ENCODE data around the gene RALA.

Gene RALA

GRCh38 chr7:39583539-39583938 is 39.8 kb upstream of the RALA start:
- DNase-seq (ENCODE audit: low read depth) = no peak
- no peak for TF ChIP-seq MYC (IDR thresholded peaks at IDR 0.05; ENCODE audit: low read depth, low read length)
- no peak for TF ChIP-seq POLR2A (IDR thresholded peaks at IDR 0.05; ENCODE audit: extremely low read depth, insufficient read length)
- TF ChIP-seq, protein P1, sequence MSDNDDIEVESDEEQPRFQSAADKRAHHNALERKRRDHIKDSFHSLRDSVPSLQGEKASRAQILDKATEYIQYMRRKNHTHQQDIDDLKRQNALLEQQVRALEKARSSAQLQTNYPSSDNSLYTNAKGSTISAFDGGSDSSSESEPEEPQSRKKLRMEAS (IDR thresholded peaks at IDR 0.05; ENCODE audit: low read depth, low read length) = no peak
- TF ChIP-seq, protein P2, sequence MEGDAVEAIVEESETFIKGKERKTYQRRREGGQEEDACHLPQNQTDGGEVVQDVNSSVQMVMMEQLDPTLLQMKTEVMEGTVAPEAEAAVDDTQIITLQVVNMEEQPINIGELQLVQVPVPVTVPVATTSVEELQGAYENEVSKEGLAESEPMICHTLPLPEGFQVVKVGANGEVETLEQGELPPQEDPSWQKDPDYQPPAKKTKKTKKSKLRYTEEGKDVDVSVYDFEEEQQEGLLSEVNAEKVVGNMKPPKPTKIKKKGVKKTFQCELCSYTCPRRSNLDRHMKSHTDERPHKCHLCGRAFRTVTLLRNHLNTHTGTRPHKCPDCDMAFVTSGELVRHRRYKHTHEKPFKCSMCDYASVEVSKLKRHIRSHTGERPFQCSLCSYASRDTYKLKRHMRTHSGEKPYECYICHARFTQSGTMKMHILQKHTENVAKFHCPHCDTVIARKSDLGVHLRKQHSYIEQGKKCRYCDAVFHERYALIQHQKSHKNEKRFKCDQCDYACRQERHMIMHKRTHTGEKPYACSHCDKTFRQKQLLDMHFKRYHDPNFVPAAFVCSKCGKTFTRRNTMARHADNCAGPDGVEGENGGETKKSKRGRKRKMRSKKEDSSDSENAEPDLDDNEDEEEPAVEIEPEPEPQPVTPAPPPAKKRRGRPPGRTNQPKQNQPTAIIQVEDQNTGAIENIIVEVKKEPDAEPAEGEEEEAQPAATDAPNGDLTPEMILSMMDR (IDR thresholded peaks at IDR 0.05; ENCODE audit: low read depth, low read length) = no peak
- no peak overlapping the region for H3K4me3 ChIP-seq (ENCODE audit: low read depth, low read length)

DNA sequence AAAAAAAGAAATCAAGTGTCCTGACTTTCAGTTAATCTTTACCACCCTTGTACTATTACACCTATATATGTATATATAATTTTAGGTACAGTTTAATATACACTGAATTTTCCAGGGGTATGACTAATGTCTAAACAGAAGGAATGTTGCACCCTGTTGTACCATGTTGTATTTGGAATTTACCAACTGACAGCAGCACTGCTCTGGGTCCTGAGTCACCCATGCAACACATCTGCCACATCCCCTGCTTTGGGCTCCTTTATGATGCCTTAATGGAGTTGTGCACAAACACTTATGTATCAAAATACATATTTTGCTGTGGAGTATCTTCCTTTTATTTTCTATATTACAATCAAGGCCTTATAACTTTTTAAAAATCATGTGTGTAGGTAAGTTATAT is 36.0 kb upstream of the RALA start:
- TF ChIP-seq POLR2A (IDR thresholded peaks at IDR 0.05; ENCODE audit: extremely low read depth, insufficient read length) = no peak
- no peak overlapping the region for H3K4me3 ChIP-seq (ENCODE audit: low read depth, low read length)
- no peak for DNase-seq (ENCODE audit: low read depth)

DNA sequence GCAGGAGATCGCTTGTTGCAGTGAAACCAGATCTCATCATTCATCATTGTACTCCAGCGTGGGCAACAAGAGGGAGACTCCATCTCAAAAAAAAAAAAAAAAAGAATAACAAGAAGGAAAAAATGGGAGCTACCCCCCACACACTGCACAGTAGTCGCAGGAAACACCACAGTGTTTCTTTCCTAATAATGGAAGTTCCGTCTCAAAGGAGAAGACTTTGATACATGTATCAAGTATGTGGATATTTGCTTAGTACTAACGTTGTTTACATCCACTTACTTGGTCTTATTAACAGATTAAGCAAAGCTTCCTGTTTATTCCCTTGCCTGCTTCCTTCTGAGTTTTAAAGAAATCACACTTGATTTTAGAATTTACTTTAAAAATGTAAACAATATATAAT is 35.0 kb upstream of the RALA start:
- TF ChIP-seq MYC (IDR thresholded peaks at IDR 0.05; ENCODE audit: low read depth, low read length) = no peak
- TF ChIP-seq, protein P2 (IDR thresholded peaks at IDR 0.05; ENCODE audit: low read depth, low read length) = no peak
- TF ChIP-seq, protein P1 (IDR thresholded peaks at IDR 0.05; ENCODE audit: low read depth, low read length) = no peak
- TF ChIP-seq POLR2A (IDR thresholded peaks at IDR 0.05; ENCODE audit: extremely low read depth, insufficient read length) = no peak
- no peak overlapping the region for H3K4me3 ChIP-seq (ENCODE audit: low read depth, low read length)
- no peak for DNase-seq (ENCODE audit: low read depth)

- TF ChIP-seq POLR2A (IDR thresholded peaks at IDR 0.05; ENCODE audit: extremely low read depth, insufficient read length) (no peak), MYC (IDR thresholded peaks at IDR 0.05; ENCODE audit: low read depth, low read length) (no peak; the same call in 1 of the 2 replicates)
- TF ChIP-seq, protein P1 (IDR thresholded peaks at IDR 0.05; ENCODE audit: low read depth, low read length) = no peak; the same call in 1 of the 2 replicates
- TF ChIP-seq, protein P2 (IDR thresholded peaks at IDR 0.05; ENCODE audit: low read depth, low read length) = no peak
- DNase-seq (ENCODE audit: low read depth) = peak; percentile 95
- H3K4me3 ChIP-seq (ENCODE audit: low read depth, low read length) = no peak overlapping the region
Observed at GRCh38 chr7:39589323-39590111, 33.9 kb upstream of the RALA start.

GRCh38 chr7:39592586-39592985 is 30.8 kb upstream of the RALA start:
- H3K4me3 ChIP-seq (ENCODE audit: low read depth, low read length) = no peak overlapping the region
- no peak for DNase-seq (ENCODE audit: low read depth)

GRCh38 chr7:39594988-39595620 is 28.3 kb upstream of the RALA start:
- TF ChIP-seq, protein P1 (IDR thresholded peaks at IDR 0.05; ENCODE audit: low read depth, low read length) = no peak
- TF ChIP-seq, protein P2 (IDR thresholded peaks at IDR 0.05; ENCODE audit: low read depth, low read length) = no peak
- TF ChIP-seq MYC (IDR thresholded peaks at IDR 0.05; ENCODE audit: low read depth, low read length) = no peak
- no peak for DNase-seq (ENCODE audit: low read depth)
- H3K4me3 ChIP-seq (ENCODE audit: low read depth, low read length) = no peak overlapping the region

More at GRCh38 chr7:39592586-39592985, 30.8 kb upstream of the RALA start:
- TF ChIP-seq POLR2A (IDR thresholded peaks at IDR 0.05; ENCODE audit: extremely low read depth, insufficient read length) = no peak
- TF ChIP-seq, protein P1 (IDR thresholded peaks at IDR 0.05; ENCODE audit: low read depth, low read length) = no peak

All from NB4 (cell line).